HL-60 (cell line): ENCODE data around the gene TTLL11.

Experiments used
- POLR2AphosphoS5 ChIP-seq: IDR thresholded peaks from 2 replicates; pipeline ENCODE4 v1.6.1; 2012; ENCODE audit warnings: low read depth
- TF ChIP-seq, protein P1 (sequence below): IDR thresholded peaks from 2 replicates; pipeline ENCODE4 v1.6.1; 2012; ENCODE audit warnings: low read depth; ENCODE audit not compliant: insufficient replicate concordance

- TF ChIP-seq POLR2AphosphoS5 = no peak
- TF ChIP-seq, protein P1, sequence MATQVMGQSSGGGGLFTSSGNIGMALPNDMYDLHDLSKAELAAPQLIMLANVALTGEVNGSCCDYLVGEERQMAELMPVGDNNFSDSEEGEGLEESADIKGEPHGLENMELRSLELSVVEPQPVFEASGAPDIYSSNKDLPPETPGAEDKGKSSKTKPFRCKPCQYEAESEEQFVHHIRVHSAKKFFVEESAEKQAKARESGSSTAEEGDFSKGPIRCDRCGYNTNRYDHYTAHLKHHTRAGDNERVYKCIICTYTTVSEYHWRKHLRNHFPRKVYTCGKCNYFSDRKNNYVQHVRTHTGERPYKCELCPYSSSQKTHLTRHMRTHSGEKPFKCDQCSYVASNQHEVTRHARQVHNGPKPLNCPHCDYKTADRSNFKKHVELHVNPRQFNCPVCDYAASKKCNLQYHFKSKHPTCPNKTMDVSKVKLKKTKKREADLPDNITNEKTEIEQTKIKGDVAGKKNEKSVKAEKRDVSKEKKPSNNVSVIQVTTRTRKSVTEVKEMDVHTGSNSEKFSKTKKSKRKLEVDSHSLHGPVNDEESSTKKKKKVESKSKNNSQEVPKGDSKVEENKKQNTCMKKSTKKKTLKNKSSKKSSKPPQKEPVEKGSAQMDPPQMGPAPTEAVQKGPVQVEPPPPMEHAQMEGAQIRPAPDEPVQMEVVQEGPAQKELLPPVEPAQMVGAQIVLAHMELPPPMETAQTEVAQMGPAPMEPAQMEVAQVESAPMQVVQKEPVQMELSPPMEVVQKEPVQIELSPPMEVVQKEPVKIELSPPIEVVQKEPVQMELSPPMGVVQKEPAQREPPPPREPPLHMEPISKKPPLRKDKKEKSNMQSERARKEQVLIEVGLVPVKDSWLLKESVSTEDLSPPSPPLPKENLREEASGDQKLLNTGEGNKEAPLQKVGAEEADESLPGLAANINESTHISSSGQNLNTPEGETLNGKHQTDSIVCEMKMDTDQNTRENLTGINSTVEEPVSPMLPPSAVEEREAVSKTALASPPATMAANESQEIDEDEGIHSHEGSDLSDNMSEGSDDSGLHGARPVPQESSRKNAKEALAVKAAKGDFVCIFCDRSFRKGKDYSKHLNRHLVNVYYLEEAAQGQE = no peak
These were observed 153.5 kb downstream of the TTLL11 start for GRCh38 chr9:121939643-121940042.
